Myocyte (in vitro differentiated cells): ENCODE measurements around the gene TPRG1. TPM values are rescaled to one million over a fixed set of nuclear protein-coding genes. Genes with fewer than 3 reads are reported as not detected.

ENCODE experiments used
- DNase-seq: peaks from one replicate; pipeline ENCODE4 v3.0.0-alpha.2; 2012; ENCODE audit warnings: low read depth
- total RNA-seq: library from RNA; depleted of rRNA; stranded (reverse); fragments of >200 nt; gene quantifications from 2 replicates; pipeline ENCODE4 v1.2.3, GENCODE V29; 2014

The TPRG1 gene
- total RNA-seq, 1 donor from 2014 or later: 3.1 TPM

- no peak for DNase-seq
These were observed 55.5 kb downstream of the TPRG1 start for GRCh38 chr3:189227249-189227648.

DNA sequence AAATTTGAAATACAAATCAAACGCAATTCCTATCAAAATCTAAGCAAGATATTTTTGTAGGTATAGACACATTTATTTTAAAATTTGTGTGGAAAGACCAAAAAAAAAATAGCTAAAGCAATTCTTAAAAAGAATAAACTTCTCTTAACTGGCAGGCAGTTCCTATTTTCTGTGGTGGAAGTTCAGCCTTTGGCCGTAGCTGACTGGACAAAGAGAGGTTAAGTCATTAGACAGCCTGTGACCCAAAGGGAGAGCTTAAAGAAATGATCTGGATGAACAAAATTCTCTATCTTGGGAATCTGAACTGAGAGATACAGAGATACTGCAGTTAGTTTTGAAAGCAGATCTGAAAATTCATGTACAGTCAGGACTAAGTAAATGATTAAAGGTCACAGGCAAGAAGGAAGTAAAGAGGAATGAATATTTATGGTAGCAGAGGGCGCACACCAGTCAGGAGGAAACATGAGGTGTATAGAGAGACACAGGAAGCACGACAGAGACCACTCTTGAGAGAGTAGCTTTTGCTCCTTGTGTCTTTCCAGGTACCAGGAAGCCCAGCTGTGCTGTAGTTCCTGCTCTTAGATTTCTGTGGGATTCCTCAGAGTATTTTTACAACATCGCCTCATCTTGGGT, 57.5 kb downstream of the TPRG1 start:
- DNase-seq: peak; percentile 19

GRCh38 chr3:189232790-189233189, 61.0 kb downstream of the TPRG1 start:
- no peak for DNase-seq

DNA sequence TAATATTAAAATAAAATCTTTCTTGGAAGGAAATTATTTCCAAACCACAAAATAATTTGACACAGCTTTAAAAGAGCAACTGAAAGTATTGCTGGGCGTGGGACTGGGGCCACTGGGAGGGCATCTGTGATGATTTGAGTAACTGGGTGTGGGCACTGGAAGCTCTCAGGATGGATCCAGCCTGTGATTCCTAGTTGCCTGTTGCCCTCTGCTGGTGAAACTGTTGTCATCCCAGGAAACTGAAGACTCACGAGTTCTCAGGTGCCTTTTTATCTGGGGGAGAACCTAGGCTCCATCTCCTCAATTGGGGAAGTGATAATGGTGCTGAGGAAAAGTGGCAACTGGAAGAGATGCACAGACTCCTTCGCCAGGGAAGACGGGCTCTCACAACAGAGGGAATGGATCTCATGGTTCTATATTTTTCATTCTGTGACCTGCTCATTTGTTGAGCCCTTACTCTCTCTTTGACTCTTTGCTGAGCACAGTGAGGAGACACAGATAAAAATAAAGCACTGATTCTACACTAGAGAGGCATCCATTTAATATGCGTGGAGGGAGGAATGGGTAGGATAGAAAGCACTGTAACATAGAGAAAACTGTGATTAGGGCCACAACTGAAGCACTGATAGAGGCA, 61.6 kb downstream of the TPRG1 start:
- DNase-seq: peak; percentile 74

DNA sequence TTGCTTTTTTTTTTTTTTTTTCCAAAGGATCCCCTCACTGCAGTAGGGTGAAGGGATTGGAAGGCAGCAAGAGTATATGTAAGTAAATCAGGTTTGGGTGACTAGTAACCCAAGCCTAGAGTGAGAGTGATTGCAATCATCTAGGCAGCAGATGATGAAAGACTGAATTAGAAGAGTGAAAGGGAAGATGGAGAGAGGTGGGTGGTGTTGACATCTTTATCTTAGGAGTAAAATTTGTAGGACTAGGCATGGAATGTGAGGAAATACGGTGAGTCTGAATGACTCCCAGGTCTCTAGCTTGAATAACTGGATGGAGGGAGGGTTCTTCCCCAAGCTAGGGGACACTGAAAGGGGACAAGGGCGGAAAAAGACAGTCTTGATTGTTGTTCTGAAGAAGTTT, 63.4 kb downstream of the TPRG1 start:
- DNase-seq: no peak

DNA sequence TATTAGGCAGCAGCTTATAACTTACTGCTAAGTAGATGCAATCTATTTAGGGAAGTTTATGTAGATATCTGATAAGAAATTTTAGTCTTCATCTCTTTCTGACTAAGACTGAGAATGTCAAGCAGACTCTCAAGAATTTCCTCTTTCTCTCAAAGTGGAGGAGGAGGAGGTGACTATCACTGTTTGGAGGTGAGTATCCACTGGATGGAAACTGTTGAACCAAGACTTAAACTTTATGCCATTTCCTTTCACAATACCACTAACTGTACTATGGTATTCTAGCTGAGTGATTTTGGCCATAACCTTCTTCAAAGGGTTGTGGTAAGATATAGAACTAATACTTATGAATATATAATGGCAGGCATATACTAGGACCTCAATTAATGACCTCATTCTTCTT, 64.6 kb downstream of the TPRG1 start:
- DNase-seq: no peak

GRCh38 chr3:189237526-189237925, 65.8 kb downstream of the TPRG1 start:
- no peak for DNase-seq

- no peak for DNase-seq
These were observed 66.3 kb downstream of the TPRG1 start for GRCh38 chr3:189238071-189238470.

GRCh38 chr3:189239616-189240015, 67.8 kb downstream of the TPRG1 start:
- DNase-seq: no peak

GRCh38 chr3:189249987-189250386, 78.2 kb downstream of the TPRG1 start:
- DNase-seq: peak; percentile 19

- no peak for DNase-seq
These were observed 86.5 kb downstream of the TPRG1 start for GRCh38 chr3:189258261-189258660.

GRCh38 chr3:189260556-189261493, 89.1 kb downstream of the TPRG1 start:
- no peak for DNase-seq

GRCh38 chr3:189262746-189263145, 91.0 kb downstream of the TPRG1 start:
- DNase-seq: peak; percentile 83

GRCh38 chr3:189267981-189268613, 96.3 kb downstream of the TPRG1 start:
- DNase-seq: peak; percentile 51

GRCh38 chr3:189269365-189269764, 97.6 kb downstream of the TPRG1 start:
- peak; percentile 22 for DNase-seq

GRCh38 chr3:189270248-189270832, 98.6 kb downstream of the TPRG1 start:
- DNase-seq: peak; percentile 87

GRCh38 chr3:189272500-189273119, 100.8 kb downstream of the TPRG1 start:
- DNase-seq: no peak

DNA sequence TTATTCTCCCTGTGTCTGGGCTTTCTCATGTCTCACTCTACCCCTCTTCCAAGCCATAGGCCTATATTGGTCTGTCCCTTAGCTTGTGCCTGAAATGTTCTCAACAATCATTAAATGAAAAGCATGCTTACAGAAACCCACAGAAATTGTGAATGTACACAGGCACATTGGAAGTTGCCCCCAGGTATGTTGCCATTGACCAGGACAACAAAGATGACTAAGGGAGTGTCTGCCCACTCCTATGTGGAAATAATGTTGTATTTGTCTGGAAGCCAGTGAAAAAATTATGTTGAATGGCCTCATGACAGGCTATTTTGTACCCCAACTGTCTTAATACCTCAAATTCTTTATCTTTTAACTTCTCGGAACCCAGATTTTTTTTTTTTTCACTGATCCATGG, 102.0 kb downstream of the TPRG1 start:
- DNase-seq: no peak

- DNase-seq: no peak
These were observed 103.4 kb downstream of the TPRG1 start for GRCh38 chr3:189275182-189275581.

DNA sequence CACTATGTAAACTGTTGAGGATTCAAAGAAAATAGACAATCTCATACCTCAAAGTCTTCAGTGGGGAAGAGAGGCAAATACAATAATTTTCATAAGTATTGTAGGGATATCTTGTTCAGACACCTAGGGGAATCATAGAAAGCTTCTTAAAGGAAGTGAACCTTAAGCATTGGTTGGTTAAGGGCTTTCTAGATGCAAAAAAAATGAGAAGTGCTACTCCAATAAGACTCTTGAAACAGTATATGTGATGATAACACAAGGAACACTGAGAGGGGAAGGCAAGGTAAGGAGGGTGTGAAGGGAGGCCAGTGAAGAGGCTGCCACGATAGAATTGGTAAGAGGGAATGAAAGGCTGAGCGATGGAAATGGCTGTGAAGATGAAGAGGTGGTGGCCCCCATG, 104.1 kb downstream of the TPRG1 start:
- DNase-seq: no peak
